ENCODE data around the gene MRPL44. TPM values are rescaled to one million over a fixed set of nuclear protein-coding genes. Genes with fewer than 3 reads are reported as not detected.

Gene MRPL44
- total and polyA plus RNA-seq, 8 donors = 0.87 to 80.8 (median 17.9) TPM

DNA sequence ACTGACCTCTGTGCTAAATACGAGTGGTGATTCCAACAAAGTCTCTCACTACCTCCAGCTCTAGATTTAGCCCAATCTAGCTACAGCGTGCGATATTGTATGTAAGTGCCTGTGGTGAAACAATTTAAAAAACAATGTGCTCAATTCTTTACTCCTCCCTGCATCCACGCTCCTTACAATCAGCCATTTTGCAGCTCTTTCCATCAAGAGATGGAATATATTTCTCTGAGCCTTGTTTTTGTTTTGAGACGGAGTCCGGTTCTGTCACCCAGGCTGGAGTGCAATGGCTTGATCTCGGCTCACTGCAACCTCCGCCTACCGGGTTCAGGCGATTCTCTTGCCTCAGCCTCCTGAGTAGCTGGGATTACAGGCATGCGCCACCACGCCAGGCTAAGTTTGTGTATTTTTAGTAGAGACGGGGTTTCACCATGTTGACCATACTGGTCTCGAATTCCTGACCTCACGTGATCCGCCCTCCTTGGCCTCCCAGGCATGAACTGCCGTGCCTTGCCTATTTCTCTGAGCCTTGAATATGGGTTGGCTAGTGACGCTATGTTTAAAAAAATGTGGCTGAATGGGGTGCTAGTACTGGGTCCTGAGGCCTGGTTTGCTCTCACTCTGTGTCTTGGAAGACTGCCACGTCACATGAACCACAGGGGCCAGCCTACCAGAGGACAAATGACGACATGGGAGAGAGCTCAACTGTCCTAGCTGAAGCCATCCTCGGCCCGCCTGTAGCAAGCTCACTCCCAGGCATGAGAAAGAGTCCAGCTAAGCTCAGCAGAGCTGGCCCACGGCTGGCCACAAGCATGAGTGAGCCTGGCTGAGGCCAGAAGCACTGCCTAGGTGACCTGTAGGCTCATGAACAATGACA lies 26.9 kb upstream of the MRPL44 start:
- H3K27ac ChIP-seq = peak overlapping the region in 4 of 5 donors; percentile 1 to 43 (median 43)
- intact Hi-C loops (cut with DNase I; ENCODE audit: low total_unique reads) = no loop called here
- 74 to 79% (median 76%) methylated on average over 22 to 23 of the region's 23 CpGs for WGBS, 5 donors

DNA sequence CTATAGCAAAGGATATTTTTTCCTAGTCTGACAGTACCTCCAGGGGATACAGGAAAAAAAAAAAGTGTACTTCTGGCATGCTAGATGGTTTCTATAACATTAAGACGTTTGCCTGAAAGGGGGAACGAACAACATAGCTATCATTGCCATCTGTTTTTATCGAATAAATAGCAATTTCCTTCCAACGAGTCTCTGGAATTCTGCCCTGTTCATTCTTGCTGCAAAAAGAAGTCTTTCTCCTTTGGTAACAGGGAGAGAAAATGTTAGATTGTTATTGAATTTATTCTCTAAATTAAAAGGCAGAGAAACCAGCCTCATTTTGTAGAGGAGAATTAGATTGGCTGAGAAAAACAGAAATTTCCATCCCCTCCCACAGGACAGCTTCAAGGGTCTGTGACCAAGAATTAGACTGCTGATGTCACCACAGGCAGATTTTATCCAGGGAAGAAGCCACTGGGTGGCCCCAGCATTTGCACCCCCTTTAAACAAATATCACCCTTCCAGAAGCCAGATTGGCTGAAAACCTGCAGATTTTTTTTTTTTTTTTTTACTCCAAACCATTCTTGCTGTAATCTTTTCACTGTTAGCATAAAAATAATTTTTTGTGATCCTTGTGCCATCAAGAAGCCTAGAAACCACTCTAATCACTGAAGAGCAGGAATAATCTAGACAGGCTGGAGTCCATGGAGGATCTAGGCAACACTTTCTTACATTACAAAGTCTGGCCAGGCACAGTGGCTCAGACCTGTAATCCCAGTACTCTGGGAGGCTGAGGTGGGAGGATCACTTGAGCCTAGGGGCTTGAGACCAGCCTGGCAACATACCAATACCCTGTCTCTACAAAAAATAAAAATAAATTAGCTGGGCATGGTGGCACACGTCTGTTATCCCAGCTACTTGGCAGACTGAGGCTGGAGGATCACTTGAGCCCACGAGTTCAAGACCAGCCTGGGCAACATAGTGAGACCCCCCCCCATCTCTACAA lies 24.2 kb upstream of the MRPL44 start:
- no peaks in the 10 kb centered on the region for H3K27me3 ChIP-seq
- WGBS, 5 donors = 37 to 59% (median 42%) methylated on average over 6 of the region's 6 CpGs
- H3K36me3 ChIP-seq = no peaks in the 10 kb centered on the region
- DNase-seq = no peak
- TF ChIP-seq POLR2AphosphoS5 (IDR thresholded peaks at IDR 0.05) (no peak), EP300 (IDR thresholded peaks at IDR 0.05) (no peak), POLR2A (IDR thresholded peaks at IDR 0.05) (no peak)
- TF ChIP-seq, protein P1, sequence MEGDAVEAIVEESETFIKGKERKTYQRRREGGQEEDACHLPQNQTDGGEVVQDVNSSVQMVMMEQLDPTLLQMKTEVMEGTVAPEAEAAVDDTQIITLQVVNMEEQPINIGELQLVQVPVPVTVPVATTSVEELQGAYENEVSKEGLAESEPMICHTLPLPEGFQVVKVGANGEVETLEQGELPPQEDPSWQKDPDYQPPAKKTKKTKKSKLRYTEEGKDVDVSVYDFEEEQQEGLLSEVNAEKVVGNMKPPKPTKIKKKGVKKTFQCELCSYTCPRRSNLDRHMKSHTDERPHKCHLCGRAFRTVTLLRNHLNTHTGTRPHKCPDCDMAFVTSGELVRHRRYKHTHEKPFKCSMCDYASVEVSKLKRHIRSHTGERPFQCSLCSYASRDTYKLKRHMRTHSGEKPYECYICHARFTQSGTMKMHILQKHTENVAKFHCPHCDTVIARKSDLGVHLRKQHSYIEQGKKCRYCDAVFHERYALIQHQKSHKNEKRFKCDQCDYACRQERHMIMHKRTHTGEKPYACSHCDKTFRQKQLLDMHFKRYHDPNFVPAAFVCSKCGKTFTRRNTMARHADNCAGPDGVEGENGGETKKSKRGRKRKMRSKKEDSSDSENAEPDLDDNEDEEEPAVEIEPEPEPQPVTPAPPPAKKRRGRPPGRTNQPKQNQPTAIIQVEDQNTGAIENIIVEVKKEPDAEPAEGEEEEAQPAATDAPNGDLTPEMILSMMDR (IDR thresholded peaks at IDR 0.05) = no peak
- H3K27ac ChIP-seq = peak overlapping the region in 1 of 5 donors; percentile 30
- H3K9me3 ChIP-seq = no peaks in the 10 kb centered on the region
- intact Hi-C loops (cut with DNase I; ENCODE audit: low total_unique reads) = no loop called here
- no peak overlapping the region for H3K4me3 ChIP-seq
- peaks cover 44 to 78% (median 67%) of the 10 kb centered on the region in 4 donors for H3K4me1 ChIP-seq

More for the DNA sequence above, 26.9 kb upstream of the MRPL44 start:
- TF ChIP-seq, protein P1 (IDR thresholded peaks at IDR 0.05) = no peak
- no peak for TF ChIP-seq EP300 (IDR thresholded peaks at IDR 0.05)
- TF ChIP-seq POLR2A (IDR thresholded peaks at IDR 0.05) = no peak
- TF ChIP-seq POLR2AphosphoS5 (IDR thresholded peaks at IDR 0.05) = no peak
- Histone ChIP-seq H3K4me1 (peaks cover 30 to 57% (median 43%) of the 10 kb centered on the region in 4 donors), H3K9me3 (peaks cover 3 to 12% (median 8%) of the 10 kb centered on the region in 4 donors), H3K27me3 (no peaks in the 10 kb centered on the region), H3K4me3 (no peak overlapping the region), H3K36me3 (no peaks in the 10 kb centered on the region)
- DNase-seq = peak; percentile 37 to 49

DNA sequence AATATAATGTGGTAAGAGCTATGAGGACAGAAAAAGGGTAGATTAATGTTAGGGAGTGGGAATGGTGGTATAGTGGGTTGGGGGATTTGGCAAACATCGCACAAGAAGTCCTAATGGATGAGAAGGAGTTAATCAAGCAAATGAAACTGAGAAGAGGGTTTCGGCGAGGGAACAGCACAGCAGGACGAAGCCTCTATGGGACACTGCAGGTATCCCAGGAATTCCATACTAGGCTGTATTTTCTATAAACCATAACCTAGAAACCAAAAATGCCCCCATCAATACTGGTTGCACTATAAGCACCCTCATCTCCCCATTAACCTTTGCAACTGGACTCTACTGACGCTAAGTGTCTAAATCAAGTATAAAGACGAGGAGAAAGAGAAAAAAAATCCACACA lies 22.4 kb upstream of the MRPL44 start:
- intact Hi-C loops (cut with DNase I; ENCODE audit: low total_unique reads) = no loop called here
- H3K36me3 ChIP-seq = no peaks in the 10 kb centered on the region

More for the DNA sequence above, 22.4 kb upstream of the MRPL44 start:
- H3K27ac ChIP-seq = peak overlapping the region in 1 of 5 donors; percentile 17
- 63 to 75% (median 73%) methylated on average over 6 of the region's 6 CpGs for WGBS, 5 donors
- H3K9me3 ChIP-seq = no peaks in the 10 kb centered on the region
- H3K4me3 ChIP-seq = no peak overlapping the region
- no peaks in the 10 kb centered on the region for H3K27me3 ChIP-seq
- TF ChIP-seq, protein P1 (IDR thresholded peaks at IDR 0.05) = no peak
- TF ChIP-seq POLR2AphosphoS5 (IDR thresholded peaks at IDR 0.05) (no peak), POLR2A (IDR thresholded peaks at IDR 0.05) (no peak), EP300 (IDR thresholded peaks at IDR 0.05) (no peak)
- no peak for DNase-seq
- peaks cover 47 to 89% (median 79%) of the 10 kb centered on the region in 4 donors for H3K4me1 ChIP-seq

Data from stomach (tissue), 9 donors.